Motor neuron (in vitro differentiated cells): ENCODE data around the gene PPIP5K2. TPM values are rescaled to one million over a fixed set of nuclear protein-coding genes. Genes with fewer than 3 reads are reported as not detected.
"Not testable (repeated sequence)": the region's sequence is repeated elsewhere in the genome, so short reads cannot be mapped to it uniquely, and the experiment has no call there.

Experiments used
- ATAC-seq, 8 experiments: fragments of 200-7000 bp; cut with Tn5 transposase; replicated peaks in 6 of 8; 2 replicates each; pipeline ENCODE4 v1.8.0; 2021; ENCODE audit warnings: mild to moderate bottlenecking in 8 of 8, moderate library complexity in 8 of 8
- H3K27ac ChIP-seq, 2 donors: fragments of 250-450 bp; sonication (Bioruptor Pico); 2 replicates each; pipeline ENCODE4 v1.9.0; 2021; ENCODE audit warnings: antibody characterized with exemption in 2 of 2, mild to moderate bottlenecking in 2 of 2, moderate library complexity in 1 of 2
- H3K4me1 ChIP-seq, 2 donors: fragments of 250-450 bp; sonication (Bioruptor Pico); replicated peaks in 1 of 2; 2 replicates each; pipeline ENCODE4 v1.6.1; 2021; ENCODE audit warnings: antibody characterized with exemption in 2 of 2, mild to moderate bottlenecking in 2 of 2, moderate library complexity in 1 of 2
- H3K4me3 ChIP-seq, 5 donors: fragments of 250-450 bp; sonication (Bioruptor Pico); 2 replicates each; pipeline ENCODE4 v1.9.0; 2021; ENCODE audit warnings: antibody characterized with exemption in 5 of 5, mild to moderate bottlenecking in 5 of 5, moderate library complexity in 4 of 5
- WGBS, 10 experiments: fragments of 450-650 bp; shearing (Covaris generic); methylation state at CpG; one replicate each; pipeline ENCODE4 v1.0.0; 2022; 5-methylcytosine and 5-hydroxymethylcytosine counted together
- in situ Hi-C, 9 experiments: fragments of 400-800 bp; cut with MboI; loops; one replicate each; pipeline ENCODE4 v1.15.0; 2021; ENCODE audit warnings: low sequenced_read_pairs in 9 of 9, low pct_unique_long_range_greater_than_20kb in 2 of 9; ENCODE audit not compliant: unreplicated experiment in 9 of 9
- total RNA-seq, 8 experiments: library from RNA; unstranded; fragments of 300-600 nt; gene quantifications; 2 replicates each; pipeline versions ENCODE4 v1.2.3 to v1.2.4, GENCODE V29; 2022

Gene PPIP5K2
- total RNA-seq, 8 experiments from 2014 or later = 36.2 to 54.5 (median 50.6) TPM

DNA sequence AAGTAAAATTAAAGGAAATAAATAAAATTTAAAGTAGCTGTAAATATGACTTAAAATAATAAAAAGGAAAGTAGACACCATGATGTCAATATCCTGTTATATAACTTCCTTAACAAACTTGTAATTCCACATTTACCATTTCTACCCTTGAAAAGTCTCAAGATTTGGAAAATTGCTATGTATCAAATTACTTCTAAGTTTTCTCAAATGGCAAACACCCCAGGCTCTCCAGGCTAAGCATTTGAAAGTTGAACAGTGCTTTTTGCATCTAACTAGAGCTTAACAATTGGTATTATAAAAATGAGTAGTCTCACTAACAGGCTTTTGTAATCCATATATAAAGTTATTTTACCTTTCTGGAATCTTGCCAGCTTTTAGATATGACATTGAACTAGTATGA, 97.0 kb downstream of the PPIP5K2 start:
- Histone ChIP-seq H3K4me3 (no peak overlapping the region), H3K27ac (no peak overlapping the region), H3K4me1 (no peaks in the 10 kb centered on the region)
- in situ Hi-C loops = no loop called here
- no peak for ATAC-seq

DNA sequence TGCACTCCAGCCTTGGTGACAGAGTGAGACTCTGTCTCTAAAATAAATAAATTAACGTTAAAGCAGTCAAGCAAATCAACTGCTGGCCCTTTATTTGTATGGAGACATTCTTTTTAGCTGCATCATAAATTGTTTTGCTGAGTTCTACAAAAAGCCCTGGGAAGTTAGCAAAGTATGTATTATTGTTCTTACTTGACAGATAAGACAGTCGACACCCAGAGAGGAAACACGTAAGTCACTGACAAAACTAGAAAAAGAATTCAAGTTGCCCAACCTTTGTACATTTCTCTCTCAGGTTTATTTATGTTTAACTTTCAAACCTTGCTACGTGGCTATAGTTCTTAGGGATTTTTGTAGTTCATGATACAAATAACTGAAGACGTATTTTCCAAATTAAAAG, 98.1 kb downstream of the PPIP5K2 start:
- WGBS, 10 experiments = 82 to 96% (median 90%) methylated on average over 3 to 5 of the region's 5 CpGs
- no peak overlapping the region for H3K4me3 ChIP-seq
- no peak for ATAC-seq
- no peaks in the 10 kb centered on the region for H3K4me1 ChIP-seq
- in situ Hi-C loops = no loop called here
- no peak overlapping the region for H3K27ac ChIP-seq

DNA sequence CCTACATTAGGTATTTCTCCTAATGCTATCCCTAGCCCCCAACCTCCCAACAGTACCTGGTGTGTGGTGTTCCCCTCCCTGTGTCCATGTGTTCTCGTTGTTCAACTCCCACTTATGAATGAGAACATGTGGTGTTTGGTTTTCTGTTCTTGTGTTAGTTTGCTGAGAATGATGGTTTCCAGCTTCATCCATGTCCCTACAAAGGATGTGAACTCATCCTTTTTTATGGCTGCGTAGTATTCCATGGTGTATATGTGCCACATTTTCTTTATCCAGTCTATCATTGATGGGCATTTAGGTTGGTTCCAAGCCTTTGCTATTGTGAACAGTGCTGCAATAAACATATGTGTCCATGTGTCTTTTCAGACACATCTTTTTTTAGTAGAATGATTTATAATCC, 99.0 kb downstream of the PPIP5K2 start:
- H3K27ac ChIP-seq, H3K4me3 ChIP-seq, in situ Hi-C loops, H3K4me1 ChIP-seq, ATAC-seq: not testable (repeated sequence)
- 80% methylated on average over 1 of the region's 2 CpGs; no CpG with 5 or more reads in 9 of the 10 experiments for WGBS, 10 experiments

DNA sequence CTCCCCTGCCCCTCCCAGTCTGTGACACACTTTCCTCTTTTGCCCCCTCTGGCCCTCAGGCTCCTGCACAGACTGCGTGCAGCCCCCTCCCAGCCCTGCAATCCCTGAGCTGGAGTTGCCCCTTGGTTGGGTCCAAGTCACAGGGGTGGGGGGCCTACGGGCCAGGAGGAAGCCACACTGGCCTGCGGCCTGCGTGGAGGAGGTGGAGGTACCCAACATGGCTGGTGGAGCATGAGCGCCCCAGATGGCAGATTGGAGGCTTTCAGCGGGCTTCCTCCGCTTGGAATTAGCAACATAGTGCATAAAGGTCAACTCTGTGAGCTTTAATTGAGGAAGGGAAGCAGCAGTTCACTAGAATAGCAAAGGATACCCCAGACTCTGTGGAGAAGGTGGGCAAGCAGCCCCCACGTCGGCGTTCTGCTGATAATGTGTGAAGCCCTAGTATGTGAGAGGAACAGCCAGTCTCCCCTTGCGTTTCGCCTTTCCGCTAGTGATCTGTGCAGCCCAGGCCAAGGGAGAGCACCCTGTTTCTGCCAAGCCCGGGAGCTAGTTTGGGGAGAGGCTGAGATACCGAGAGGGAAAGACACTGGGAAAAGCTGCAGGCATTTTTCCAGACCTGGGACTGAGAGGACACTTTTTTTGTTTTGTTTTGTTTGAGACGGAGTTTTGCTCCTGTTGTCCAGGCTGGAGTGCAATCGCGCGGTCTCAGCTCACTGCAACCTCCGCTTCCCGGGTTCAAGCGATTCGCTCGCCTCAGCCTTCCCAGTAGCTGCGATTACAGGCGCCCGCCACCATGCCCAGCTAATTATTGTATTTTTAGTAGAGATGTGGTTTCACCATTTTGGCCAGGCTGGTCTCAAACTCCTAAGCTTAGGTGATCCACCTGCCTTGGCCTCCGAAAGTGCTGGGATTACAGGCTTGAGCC, 103.2 kb downstream of the PPIP5K2 start:
- ATAC-seq = no peak
- Histone ChIP-seq H3K27ac (no peak overlapping the region), H3K4me1 (no peaks in the 10 kb centered on the region), H3K4me3 (no peak overlapping the region)
- 90 to 100% (median 98%) methylated on average over 1 to 13 of the region's 28 CpGs; no CpG with 5 or more reads in 1 of the 10 experiments for WGBS, 10 experiments
- in situ Hi-C loops = no loop called here

DNA sequence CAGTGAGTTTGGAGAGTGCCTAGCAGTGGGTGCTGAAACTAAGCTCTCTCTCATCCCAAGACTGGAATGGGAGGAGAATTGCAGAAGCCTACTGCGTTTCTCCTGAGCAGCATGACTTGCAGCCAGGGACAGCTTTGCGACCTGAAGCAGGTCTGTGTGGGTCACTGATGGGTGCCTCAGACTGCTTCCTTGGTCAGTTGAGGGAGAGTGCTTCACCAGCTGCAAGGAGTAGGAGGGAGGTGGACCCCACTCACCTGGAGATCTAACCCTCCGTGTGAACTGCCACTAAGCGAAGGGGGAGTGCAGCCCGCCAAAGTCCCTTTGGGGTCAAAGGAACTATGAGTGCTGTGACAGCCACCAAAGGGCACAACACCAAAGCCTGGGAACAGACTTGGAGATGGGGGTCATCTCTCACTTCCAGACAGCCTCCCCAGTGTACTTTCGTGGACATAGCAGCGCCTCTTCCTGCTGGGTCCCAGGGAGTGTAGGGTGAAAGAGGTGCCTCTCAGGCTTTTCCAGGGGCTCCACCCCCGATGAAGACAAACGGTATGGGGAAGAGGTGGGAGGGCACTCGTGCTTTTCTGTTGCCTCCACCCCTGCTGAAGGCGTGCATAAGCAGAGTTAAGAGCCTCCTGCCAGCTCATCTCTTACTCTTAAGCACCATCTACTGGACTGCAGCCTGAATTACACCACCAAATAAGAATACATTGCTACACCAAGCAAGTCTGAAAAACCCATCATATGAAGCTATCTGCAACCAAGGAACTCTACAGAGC, 104.2 kb downstream of the PPIP5K2 start:
- Histone ChIP-seq H3K4me1 (no peaks in the 10 kb centered on the region), H3K27ac (no peak overlapping the region), H3K4me3 (no peak overlapping the region)
- ATAC-seq = peak in 4 of 8 experiments; percentile 47 to 100 (median 98)
- in situ Hi-C loops = no loop called here
- WGBS, 10 experiments = 0 to 80% (median 49%) methylated on average over 1 to 10 of the region's 11 CpGs; no CpG with 5 or more reads in 2 of the 10 experiments

DNA sequence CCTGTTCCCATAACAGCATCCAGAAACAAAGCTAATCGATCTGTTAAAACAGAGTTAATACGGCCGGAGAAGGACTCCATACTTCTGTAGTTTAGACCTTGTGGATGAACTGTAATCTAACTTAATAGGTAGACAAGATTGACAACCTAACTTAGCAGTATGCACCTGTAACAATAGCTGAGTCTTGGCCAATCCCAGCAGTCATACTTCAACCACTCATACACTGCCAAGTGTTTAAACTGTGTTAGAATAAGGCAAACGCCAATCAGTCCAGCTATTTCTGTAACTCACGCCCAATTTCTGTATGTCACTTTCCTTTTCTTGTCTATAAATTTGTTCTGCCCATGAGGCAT, 104.8 kb downstream of the PPIP5K2 start:
- no peak overlapping the region for H3K4me3 ChIP-seq
- ATAC-seq = peak in 1 of 8 experiments; percentile 9
- no peak overlapping the region for H3K27ac ChIP-seq
- WGBS, 10 experiments = 52 to 100% (median 92%) methylated on average over 1 to 5 of the region's 5 CpGs; no CpG with 5 or more reads in 2 of the 10 experiments
- no peaks in the 10 kb centered on the region for H3K4me1 ChIP-seq
- in situ Hi-C loops = loop anchor here in 1 of 9 experiments (25.0 kb wide), 1 partner anchor 237 kb away; no protein-coding TSS in a partner anchor

DNA sequence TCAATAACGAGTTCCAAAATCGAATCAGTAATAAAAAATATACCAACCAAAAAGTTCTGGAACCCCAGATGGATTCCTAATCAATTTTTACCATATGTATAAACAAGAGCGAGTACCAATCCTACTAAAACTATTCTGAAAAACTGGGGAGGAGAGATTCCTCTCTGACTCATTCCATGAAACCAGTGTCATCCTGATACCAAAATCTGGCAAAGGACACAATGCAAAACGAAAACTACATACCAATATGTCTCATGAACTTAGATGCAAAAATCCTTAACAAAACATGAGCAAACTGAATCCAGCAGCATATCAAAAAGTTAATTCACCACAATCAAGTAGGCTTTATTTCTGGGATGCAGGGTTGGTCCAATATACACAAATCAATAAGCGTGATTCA, 108.0 kb downstream of the PPIP5K2 start:
- no peak for ATAC-seq
- in situ Hi-C loops = loop anchor here in 1 of 9 experiments (25.0 kb wide), 1 partner anchor 234 kb away; no protein-coding TSS in a partner anchor
- 65 to 100% (median 86%) methylated on average over 1 to 5 of the region's 5 CpGs for WGBS, 10 experiments
- Histone ChIP-seq H3K4me1 (no peaks in the 10 kb centered on the region), H3K27ac (no peak overlapping the region), H3K4me3 (no peak overlapping the region)

DNA sequence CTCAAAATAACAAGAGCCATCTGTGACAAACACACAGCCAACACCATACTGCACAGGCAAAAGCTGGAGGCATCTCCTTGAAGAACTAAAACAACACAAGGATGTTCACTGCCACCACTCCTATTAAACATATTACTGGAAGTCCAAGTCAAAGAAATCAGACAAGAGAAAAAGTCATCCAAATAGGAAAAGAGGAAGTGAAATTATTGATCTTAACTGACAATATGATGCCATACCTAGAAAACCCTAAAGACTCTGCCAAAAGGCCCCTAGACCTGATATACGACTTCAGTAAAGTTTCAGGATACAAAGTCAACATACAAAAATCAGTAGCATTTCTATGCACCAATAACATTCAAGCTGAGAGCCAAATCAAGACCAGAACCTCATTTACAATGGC, 108.5 kb downstream of the PPIP5K2 start:
- in situ Hi-C loops = loop anchor here in 1 of 9 experiments (25.0 kb wide), 1 partner anchor 234 kb away; no protein-coding TSS in a partner anchor
- Histone ChIP-seq H3K4me3 (no peak overlapping the region), H3K4me1 (no peaks in the 10 kb centered on the region), H3K27ac (no peak overlapping the region)
- 17 to 100% (median 71%) methylated on average over 1 of the region's 1 CpG; no CpG with 5 or more reads in 3 of the 10 experiments for WGBS, 10 experiments
- no peak for ATAC-seq

DNA sequence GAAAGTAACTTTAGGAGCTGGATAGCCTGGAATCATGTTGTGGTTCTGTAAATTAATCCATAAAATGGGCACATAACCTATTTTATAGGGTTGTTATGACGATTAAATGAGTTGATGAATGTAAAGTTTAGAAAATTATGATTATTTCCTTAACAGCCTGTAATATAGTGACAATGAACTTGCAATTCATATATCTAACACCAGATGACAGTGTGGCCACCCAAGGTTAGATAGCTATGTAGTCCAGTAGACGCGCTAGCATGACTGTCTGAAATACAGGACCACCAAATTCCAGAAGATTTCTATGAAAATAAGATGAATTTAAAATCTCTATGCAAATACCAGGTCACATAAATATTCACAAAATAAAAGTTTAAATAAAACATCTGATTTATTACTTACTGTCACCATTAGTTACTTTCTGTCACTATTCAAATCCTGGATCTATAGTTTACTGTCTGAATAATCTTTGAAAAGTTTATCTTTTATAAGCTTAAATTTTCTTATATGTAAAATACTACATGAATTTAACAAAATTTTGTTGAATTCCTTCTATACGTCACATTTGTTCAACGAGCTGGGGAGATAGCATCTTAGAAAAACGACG, 112.4 kb downstream of the PPIP5K2 start:
- 77 to 93% (median 84%) methylated on average over 5 to 7 of the region's 7 CpGs; no CpG with 5 or more reads in 1 of the 10 experiments for WGBS, 10 experiments
- ATAC-seq = peak in 3 of 8 experiments; percentile 57 to 83 (median 61)
- in situ Hi-C loops = loop anchor here in 1 of 9 experiments (25.0 kb wide), 1 partner anchor 230 kb away; no protein-coding TSS in a partner anchor
- Histone ChIP-seq H3K27ac (no peak overlapping the region), H3K4me1 (no peaks in the 10 kb centered on the region), H3K4me3 (no peak overlapping the region)

DNA sequence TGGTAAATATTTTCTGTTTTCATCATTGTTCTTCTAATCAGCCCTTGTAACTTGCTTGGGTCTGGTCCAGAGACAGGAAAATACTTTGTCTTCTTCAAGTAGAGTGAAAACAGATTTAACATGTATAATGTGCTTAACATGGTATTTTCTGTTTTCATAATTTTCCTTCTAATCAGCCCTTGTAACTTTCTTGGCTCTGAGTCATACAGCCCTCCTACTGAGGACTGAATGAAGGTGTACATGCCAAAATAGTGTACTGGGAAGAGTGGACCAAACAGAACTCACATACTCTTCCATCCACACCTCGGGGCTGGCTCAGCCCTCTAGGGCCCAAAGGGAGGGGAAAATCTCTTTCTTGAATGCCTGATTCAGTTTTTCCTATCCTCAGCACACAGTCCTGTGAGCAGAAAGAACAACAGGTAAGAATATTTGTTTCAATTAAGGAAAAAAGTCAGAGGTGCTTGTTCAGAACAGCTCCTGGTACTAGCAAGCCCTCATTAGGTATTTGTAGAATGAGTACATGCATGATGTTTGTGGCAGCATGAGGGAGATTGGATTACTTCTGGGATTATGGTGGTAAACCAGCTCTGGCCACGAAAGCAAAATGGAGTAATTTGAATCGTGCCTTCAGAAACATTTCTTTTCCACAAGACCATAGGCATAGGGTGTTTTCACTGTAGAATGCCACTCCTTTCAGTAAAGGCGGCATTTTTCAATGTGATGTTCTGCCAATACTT, 114.3 kb downstream of the PPIP5K2 start:
- H3K4me1 ChIP-seq = no peaks in the 10 kb centered on the region
- WGBS, 10 experiments = 60 to 97% (median 79%) methylated on average over 2 to 4 of the region's 4 CpGs; no CpG with 5 or more reads in 2 of the 10 experiments
- H3K4me3 ChIP-seq = no peak overlapping the region
- in situ Hi-C loops = loop anchor here in 1 of 9 experiments (25.0 kb wide), 1 partner anchor 228 kb away; no protein-coding TSS in a partner anchor
- ATAC-seq = no peak
- no peak overlapping the region for H3K27ac ChIP-seq

DNA sequence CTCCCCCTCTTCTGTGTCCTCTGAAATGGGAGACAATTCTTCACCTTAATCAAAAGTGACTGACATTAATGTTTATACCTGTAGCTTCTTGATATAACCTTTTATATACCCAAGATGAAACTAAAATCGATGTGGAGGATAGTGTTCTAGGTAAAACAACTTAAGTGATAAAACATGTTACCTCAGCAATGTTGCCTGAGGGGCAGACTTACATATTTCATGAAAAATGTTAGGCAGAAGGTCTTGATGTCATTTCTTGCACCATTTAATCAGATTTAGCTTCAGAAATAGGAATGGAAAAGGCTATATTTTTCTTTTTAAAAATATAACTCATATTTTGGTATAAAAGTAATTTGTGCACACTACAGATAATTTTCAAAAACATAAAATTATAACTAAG, 115.8 kb downstream of the PPIP5K2 start:
- H3K27ac ChIP-seq = no peak overlapping the region
- 0 to 100% (median 89%) methylated on average over 1 of the region's 1 CpG; no CpG with 5 or more reads in 2 of the 10 experiments for WGBS, 10 experiments
- H3K4me1 ChIP-seq = no peaks in the 10 kb centered on the region
- H3K4me3 ChIP-seq = no peak overlapping the region
- in situ Hi-C loops = loop anchor here in 1 of 9 experiments (25.0 kb wide), 1 partner anchor 226 kb away; no protein-coding TSS in a partner anchor
- ATAC-seq = no peak

DNA sequence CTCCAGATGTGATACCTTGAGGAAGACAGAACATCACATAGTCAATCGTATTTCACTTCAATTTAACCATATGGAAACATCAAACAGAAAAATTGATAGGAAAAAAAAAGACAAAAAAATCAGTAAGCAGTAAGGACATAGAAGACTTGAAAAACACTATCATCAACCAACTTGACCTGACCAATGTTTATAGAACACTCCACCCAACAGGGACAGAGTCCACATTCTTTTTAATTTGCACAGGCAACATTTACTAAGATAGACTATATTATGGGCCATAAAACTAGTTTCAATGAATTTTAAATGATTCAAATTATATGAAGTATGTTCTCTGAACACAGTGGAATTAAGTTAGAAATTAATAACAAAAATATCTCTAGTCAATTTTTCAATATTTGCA, 117.7 kb downstream of the PPIP5K2 start:
- no peaks in the 10 kb centered on the region for H3K4me1 ChIP-seq
- no peak overlapping the region for H3K4me3 ChIP-seq
- no peak overlapping the region for H3K27ac ChIP-seq
- in situ Hi-C loops = loop anchor here in 1 of 9 experiments (25.0 kb wide), 1 partner anchor 225 kb away; no protein-coding TSS in a partner anchor
- no peak for ATAC-seq
- WGBS, 10 experiments = 14 to 100% (median 78%) methylated on average over 1 of the region's 1 CpG; no CpG with 5 or more reads in 1 of the 10 experiments
